ENCODE results near the gene ASTN2.

DNA sequence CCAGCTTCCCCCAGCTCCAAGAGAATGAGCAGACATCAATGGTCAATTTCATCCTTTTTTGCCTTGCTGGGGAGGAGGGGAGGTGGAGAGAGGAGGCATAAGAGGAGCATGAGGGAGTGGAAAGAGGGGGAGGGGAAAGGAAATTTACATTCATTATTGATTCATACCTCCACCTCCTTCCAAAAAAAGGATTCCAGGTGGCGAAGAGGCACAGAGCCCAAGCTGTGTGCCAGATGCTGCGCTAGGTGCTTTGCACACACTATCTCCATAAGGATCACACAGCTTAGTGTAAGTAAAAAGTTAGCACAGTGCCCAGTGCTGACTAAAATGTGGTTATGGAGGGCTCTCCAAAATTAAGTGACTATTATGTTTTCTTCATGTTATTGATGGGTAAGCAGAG lies 11.0 kb downstream of the ASTN2 start:
- TF ChIP-seq POLR2A (IDR thresholded peaks at IDR 0.05) (no peak), EP300 (IDR thresholded peaks at IDR 0.05) (no peak)
- TF ChIP-seq, protein P1, sequence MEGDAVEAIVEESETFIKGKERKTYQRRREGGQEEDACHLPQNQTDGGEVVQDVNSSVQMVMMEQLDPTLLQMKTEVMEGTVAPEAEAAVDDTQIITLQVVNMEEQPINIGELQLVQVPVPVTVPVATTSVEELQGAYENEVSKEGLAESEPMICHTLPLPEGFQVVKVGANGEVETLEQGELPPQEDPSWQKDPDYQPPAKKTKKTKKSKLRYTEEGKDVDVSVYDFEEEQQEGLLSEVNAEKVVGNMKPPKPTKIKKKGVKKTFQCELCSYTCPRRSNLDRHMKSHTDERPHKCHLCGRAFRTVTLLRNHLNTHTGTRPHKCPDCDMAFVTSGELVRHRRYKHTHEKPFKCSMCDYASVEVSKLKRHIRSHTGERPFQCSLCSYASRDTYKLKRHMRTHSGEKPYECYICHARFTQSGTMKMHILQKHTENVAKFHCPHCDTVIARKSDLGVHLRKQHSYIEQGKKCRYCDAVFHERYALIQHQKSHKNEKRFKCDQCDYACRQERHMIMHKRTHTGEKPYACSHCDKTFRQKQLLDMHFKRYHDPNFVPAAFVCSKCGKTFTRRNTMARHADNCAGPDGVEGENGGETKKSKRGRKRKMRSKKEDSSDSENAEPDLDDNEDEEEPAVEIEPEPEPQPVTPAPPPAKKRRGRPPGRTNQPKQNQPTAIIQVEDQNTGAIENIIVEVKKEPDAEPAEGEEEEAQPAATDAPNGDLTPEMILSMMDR (IDR thresholded peaks at IDR 0.05), result no peak
